GM19328 (cell line): ENCODE measurements around the gene AHDC1.

Source experiments
- ATAC-seq: cut with Tn5 transposase; IDR thresholded peaks from one replicate; pipeline ENCODE4 v1.9.1; 2021; ENCODE audit warnings: mild to moderate bottlenecking, moderate library complexity; ENCODE audit not compliant: unreplicated experiment

The AHDC1 gene

DNA sequence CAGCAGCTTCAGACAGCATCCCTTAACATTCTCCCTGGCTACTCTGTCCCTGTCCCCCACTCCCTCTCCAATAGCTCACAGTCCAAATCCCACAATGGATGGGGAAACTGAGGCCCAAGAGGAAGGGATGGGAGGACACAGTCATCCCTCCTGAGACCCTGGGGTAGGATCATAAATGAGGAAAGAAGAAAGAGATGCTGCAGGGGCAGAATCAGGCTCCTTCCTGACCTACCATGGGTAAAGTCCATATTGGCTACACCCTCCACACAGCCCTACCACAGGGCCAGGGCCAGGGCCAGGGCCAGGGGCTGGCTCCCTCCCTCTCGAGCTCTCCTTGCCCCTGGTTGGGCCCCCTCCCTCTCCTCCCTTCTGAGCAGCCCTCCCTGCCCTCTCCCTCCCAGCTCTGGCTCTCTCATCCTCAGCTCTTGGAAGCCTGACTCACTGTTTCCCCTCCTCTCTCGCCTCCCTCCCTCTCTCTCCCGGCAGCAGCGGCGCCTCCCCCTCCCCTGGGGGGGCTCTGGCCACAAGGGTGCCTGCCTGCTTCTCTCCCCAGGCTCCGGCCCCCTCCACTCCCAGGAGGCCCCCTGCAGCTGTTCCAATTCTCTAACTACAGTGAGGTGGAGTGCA lies 4.9 kb downstream of the AHDC1 start:
- ATAC-seq: no peak

DNA sequence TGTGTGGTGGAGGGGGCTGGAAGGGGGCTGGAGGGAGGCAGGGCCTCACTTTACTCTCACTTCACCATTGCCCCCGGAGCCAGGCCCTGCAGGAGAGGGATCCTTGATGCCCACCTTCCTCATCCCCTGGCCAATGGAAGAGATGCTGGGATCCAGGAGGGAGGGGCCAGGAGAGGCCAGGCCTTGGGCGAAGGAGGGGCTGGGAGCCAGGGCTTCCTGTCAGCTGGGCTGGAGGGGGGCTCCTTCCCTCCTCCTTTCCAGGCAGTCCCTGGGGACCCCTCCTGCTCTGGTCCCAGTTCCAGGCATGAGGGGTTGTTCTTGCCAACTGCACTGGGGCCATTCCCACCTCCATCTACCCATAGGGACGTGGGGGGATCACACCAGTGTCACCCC lies 5.7 kb downstream of the AHDC1 start:
- no peak for ATAC-seq

DNA sequence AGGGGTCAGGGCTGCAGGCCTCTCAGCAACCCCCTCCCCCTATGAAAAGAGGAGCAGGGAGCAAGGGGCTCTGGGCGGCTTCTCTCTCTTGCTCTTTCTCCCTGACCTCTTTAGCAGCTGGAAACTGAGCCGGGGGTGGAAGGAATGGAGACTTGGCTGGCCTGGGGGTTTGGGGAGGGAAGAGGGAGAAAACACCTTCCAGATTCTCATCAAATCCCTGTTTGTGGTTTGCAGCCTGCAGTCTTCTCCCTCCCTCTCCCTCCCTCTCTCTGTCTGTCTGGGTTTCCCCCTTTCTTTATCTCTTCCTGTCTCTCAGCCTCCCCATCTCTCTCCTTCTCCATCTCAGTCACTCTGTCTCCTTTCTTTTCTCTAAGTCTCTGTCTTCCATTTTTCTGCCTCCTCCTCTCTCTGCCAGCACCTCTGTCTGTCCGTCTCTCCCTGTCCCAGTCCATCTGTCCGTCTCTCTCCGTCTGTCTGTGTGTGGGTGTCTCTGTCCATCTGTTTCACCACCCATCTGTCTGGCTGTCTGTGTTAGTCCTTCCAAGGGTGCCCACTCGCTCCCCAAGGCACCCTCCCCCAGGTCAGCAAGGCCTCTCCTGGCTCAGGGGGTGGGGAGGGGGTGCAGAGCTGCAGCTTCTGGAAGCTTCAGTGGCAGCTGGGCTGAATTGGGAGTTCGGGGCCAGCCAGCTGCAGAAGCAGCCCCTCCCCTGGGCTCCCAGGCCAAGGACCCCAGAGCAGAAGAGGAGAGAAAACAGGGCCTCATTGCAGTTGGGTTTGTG lies 6.2 kb downstream of the AHDC1 start:
- ATAC-seq: no peak

DNA sequence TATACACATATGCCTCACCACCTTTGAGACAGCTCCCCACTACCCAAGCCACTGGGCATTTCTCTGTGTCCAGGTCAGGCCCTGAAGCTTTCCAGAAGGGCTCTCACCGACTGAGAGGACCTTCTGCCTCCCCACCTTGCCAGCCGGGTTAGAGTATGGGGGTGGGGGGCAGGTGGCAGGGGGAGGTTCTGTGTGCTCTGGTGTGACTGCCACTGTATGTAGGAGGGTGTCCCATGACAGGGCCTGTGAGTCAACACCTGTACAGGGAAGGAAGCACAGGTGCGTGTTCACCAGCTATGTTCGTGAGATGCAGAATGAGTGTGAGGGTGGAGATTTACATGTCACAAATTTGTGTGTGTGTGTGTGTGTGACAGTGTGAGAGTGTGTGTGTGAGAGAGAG lies 7.0 kb downstream of the AHDC1 start:
- no peak for ATAC-seq

DNA sequence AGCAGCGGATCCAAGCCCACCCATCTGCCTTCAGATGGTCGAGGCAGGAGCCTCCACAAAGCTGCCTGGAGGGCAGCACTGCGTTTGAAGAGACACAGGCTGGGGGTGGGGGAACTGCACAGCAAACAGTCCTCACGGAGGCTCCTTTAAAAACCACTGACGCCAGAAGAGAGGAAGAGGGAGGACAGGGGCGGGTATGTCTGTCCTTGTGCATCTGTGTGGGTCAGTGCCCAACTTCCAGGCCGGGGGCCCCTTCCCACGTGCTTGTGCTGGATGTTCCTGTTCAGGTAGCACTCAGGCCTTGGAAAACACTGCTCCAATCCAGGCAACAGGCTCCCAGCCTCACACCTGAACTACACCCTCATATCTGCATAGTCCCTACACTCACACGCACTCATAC lies 7.7 kb downstream of the AHDC1 start:
- no peak for ATAC-seq

DNA sequence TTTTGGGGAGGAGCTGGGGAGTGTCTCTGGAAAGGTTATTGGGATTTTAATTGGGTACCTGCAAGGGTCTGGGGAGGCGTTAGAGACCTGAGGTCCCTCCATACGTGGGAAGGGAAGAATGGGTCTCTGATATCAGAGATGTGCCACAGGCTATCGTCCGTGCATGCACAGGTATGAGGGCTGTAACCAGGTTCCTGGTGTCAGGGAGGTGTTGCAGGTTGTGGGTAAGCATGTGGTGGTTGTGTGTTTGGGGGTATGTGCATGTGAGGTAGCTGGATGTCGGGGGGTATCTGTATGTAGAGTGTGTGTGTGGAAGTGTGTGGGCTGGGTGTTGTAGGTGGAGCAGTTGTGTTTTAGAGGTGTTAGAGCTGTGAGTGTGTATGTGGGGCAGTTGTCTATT lies 8.3 kb downstream of the AHDC1 start:
- no peak for ATAC-seq

DNA sequence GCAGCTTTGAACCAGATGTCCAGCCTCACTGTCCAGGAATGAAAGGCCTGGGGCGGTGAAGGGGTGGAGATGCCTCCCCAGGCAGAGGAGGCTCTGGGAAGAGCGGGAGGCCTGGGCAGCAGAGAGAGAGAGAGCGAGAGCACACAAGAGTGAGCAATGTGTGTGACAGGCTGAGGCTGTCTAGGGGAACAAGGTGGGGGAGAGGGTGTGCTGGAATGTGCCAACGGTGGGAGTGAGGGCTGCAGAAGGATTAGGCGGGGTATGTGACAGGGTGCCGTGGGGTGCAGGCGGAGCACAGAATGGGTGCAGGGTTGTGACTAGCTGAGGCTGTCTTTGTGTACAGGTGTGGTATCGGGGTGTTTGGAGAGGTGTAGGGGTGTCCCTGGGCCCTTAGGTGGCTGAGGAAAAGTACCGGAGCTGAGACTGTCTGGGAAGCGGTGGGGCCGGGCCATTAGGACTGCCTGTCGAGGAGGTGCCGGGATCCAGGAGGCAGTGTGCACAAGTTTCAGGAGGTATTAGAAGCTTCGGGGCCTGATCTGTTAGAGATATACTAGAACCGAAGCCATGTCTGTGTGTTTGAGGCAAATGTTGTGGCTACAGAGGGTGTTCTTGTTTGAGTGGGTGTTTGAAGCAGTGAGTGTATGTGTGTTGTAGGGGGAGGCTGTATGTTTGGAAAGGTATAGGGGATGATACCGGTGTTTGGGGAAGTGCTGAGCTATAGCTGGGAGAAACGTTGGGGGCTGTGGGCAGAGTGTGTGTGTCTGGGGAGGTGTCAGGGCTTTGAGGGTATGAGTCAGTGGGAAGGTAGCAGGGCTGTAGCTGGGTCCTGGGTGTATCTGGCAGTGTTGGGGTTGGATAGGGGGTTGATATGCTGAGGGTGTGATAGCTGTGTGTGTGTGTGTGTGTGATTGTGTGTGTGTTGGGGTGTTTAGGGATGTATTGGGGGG lies 9.1 kb downstream of the AHDC1 start:
- ATAC-seq: no peak

DNA sequence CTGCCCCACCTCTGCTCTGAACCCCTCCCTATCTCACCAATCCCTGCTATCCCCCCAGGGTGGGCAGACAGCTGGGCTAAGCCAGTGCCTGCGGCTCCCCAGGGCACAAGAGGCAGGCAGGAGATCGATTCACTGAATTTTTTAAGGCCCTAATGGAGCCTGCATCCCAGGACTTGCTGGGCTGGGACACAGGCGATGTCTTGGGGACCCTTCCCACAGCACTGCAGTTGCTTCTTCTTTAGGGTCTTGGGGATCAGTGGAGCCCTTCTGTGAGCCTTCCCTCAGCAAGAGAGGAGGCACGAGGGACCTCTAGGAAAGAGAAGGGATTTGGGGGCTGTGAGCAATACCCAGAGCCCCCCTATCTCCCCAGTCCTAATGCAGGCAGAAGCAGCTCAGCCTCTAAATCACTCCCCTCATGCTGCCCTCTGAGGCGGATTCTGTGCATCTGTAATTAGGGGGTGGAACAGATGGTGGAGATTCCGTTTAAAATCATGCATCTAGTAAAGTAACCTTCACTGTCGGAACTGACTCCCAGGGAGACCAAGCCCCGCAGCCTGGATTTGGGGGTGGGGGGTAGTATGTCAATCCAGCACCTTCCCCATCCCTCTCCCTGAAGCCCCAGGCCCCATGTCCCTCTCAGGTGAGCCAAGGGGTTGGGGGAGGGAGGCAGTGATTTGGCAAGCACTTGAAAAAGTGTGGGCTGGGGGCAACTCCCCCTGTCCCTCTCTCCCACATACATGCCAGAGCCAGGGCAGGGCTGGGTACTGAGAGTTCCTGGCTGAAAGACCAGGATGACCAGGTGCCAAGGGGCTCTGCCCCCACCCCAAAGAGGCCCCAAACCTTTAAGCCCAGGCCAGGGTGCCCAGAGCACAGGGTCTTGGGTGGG lies 10.0 kb downstream of the AHDC1 start:
- no peak for ATAC-seq

DNA sequence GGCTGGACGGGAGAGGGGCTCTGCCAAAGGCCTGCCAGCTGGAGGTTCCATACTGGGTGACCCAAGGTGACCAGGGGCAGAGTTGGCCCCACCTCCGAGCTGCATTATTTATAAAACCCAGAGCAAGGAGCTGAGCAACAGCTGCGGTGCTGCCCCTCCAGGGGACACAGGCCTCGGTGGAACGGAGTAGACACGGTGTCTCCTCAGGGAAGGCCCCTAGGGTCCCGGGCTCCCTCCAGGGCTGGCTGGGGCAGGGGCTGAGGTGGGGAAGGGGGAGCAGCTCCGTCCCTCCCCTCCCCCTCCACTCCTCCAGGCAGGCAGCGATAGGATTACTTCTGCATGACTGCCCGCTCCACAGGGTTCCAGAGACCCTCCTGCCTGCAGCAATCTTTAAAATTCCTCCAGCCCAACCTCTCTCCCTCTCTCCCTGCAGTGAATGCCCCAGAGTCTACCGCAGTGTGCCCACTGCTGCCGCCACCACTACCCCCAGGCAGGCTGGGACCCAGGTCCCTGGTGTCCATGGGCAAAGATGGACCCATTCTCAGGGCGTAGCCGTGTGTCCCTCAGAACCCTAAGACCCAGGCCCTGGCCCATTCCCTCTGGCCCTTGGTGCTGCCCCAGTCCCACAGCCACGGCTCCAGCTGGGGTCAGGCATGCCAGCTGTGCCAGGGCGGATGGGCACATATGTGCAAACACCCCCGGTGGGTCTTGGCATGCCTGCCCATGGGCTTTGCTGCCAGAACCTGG lies 10.8 kb downstream of the AHDC1 start:
- ATAC-seq: no peak

DNA sequence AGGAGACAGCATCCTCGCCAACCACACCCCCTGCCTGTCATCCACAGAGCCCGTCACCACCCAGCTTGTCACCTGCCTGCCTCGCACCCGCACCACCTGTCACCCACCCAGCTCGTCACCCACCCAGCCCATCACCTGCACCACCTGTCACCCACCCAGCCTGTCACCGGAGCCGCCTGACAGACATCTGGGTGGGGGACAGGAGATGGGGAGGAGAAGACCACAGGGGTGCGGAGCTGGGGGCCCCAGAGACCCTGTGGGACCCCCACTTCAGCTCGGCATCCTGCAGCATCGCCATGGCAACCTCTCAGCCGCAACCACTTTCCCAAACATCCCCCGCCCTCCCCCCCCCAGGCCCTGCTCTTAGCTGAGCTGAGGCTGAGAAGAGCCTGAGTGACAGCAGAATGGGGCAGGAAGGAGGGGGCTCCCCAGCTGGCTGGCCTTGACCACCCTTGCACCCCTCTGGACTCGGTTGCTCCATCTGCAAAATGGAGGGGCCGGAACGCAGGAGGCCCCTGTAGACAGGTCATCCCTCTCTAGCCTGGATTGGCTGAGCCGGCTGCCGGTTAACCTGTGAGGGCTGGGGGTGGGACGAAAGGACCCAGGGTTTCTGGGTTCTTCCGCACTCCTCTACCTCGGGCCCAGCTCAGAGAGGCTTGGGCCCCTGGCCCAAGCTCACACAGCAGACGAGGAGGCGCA lies 11.6 kb downstream of the AHDC1 start:
- no peak for ATAC-seq

DNA sequence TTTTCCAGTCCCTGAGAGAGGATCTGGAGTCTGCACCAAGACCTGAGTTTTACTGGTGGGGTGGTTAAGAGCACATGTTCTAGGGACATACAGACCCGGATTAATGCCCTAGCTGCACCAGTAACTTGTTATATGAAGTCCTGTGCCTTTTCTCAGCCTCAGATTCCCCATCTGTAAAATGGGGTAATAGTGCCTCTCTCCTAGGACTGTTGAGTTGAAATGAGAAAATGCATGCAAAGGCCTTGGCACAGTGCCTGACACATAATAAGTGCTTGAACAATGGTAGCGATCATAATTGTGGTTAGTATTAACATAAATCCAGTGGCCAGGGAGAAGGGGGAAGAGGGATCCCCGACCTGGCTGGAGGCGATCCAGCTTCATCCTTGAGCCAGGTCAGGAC lies 12.3 kb downstream of the AHDC1 start:
- ATAC-seq: no peak

DNA sequence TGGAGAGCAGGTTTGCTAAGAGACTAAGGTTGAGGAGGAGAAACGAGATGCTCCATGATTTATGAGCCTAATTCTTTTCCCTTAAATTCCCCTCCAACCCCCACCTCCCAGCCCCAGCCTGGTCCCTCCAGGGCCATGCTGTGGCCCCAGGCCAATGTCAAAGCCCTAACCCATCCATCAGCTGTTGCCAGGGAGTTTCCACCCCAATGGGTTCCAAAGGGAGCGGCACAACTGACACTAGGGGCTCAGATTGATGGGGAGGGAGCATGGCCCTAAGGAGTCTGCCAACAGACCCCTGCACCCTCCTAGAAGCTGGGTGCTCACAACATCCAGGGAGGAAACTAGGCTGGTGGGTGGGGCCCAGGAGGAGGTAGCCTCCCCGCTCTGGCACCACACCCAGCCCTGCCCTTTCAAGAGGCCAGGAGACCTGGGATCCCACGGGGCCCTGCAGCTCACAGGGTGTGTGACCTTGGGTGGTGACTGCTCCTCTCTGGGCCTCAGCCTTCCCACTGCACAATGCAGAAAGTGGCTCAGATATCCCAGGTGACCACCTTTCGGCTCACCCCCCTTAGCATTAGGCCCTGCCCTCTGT lies 12.9 kb downstream of the AHDC1 start:
- ATAC-seq: no peak

DNA sequence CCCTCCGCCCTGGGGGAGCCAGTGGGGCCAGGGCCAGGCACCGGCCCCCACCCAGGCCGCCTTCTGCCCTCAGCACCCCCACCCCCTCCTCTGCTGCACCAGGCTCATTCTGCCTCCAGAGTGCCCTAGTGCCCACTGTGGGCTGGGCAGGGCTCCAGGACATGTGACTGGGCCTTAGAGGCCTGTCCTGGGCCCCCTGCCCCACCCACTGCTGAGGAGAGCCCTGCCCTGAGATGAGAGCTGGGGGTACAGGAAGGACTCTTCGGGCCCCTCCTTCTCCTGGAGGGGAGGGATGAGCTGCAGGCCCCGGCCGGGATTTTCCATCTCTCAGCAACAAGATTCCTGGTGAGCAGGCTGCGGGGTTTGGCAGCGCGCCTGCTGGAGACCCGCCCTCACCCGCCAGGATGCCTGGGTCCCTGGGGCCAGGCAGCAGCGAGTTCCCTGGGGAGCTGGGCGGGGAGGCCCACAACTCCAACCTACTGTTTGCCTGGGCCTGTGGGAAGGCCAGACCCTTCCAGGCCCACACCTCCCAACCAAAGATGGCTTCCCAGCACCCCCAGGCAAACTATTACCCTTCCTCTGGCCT lies 14.0 kb downstream of the AHDC1 start:
- no peak for ATAC-seq

DNA sequence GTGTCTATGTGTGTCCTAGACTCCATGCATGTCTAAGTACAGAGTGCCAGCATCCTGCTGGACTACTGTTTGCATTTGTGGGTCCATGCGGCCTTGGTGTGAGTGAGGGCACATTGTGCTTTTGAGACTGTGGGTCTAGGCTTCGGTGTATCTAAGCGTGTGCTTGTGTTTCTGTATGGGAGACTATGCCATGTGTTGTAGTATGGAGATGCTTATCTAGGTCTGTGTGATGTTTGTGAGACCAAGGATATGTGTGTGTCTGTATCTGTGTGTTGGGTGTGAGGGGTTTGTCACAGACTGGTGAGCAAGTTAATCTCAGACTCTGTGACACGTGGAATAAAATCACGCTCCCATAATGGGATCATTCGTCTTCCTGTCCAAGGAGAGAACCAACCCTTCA lies 14.5 kb downstream of the AHDC1 start:
- ATAC-seq: no peak

DNA sequence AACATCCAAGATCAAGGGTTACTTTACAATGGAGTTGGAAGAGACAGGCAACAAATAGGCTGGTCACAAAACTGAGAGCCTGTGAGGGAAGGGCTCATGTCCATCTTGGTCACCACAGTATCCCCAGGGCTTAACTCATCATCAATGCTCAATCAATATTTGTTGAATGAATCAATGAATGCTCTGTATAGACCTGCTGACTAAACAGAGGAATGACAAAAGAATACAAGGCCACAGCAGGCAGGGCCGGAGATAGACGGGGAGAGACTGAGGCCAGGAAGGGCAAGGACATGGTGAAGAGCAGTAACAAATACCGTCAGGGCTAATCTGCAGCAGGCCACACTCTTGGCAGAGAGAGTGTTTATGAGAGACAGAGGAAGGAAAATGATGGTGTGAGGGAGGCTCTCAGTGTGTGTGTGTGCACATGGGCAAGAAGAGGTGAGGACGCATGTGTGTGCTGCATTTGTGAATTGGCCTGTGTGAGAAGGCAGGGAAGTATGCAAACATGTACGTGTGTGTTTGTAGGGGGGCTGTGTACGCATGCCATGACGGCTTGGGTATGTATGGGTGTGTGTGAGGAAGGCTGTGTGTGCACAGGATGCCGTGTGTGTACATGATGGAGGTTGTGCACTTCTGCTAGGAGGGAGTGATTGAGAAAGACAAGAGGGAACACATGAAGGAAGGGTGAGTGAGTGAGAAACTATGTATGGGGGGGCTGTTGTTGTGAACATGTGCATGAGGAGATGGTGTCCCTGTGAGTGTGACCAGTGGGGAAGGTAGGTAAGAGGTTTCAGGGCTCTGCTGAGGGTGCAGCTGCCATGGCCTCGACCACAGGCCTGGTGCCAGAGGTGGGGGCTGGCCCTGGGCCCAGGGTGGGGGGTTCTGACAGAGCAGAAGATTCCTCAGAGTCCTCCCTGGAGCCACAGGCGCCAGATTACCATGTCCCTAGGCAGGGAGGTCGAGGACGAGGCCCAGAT lies 15.4 kb downstream of the AHDC1 start:
- no peak for ATAC-seq

DNA sequence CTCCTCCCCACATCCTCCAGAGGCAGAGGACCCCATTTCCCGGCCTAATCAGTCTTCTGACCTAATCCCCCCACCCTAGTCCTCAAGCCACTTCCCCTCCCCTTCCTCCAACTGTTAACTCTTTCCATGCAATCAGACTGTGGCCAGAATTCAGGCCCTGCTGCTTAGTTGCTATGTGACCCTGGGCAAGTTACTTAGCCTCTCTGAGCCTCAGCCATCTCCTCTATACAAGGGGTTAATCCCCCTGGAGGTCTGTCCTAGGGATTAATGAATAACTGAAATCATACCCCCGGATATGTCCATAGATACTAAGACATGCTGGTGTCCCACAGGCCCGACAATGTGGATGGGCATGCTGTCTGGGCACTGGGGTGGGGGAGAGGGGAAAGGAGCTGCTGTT lies 18.3 kb downstream of the AHDC1 start:
- ATAC-seq: no peak

DNA sequence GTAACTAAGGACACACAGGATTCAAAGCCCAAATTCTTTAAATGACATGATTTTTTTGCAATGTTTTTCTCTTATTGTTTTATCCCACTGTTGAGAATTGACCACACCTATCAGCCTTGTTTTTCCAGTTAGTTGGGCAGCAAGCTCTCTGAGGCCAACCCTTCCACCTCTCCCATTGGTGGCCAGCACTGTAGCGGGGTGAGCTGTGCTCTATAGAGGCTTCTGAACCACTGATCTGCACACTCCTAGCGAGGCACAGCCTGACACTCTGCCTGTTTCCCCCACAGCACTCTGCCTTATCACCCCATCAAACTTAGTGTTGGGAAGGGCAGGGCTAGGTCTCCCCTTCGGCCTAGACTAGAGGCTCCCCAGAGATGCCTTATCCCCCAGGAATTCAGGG lies 19.5 kb downstream of the AHDC1 start:
- ATAC-seq: no peak
